H9 (cell line): ENCODE measurements around the gene NAA25. TPM values are rescaled to one million over a fixed set of nuclear protein-coding genes. Genes with fewer than 3 reads are reported as not detected.

Experiments used
- DNase-seq: peaks from one replicate; pipeline ENCODE4 v3.0.0-alpha.2; 2017
- H2AFZ ChIP-seq: one replicate; pipeline ENCODE4 v1.6.1; 2013; ENCODE audit warnings: mild to moderate bottlenecking, low read length, control low read depth, moderate library complexity
- H2AK5ac ChIP-seq: 2 replicates; pipeline ENCODE4 v1.6.1; 2013; ENCODE audit warnings: low read length, control low read depth, mixed read lengths; ENCODE audit not compliant: insufficient read length
- H2BK120ac ChIP-seq: one replicate; pipeline ENCODE4 v1.6.1; 2013; ENCODE audit warnings: low read depth, mild to moderate bottlenecking, low read length, control low read depth, inconsistent platforms; ENCODE audit not compliant: poor library complexity, severe bottlenecking
- H2BK12ac ChIP-seq: 2 replicates; pipeline ENCODE4 v1.6.1; 2013; ENCODE audit warnings: low read length, control low read depth, mixed read lengths, low read depth; ENCODE audit not compliant: insufficient read length
- H2BK15ac ChIP-seq: 2 replicates; pipeline ENCODE4 v1.6.1; 2013; ENCODE audit warnings: low read depth, low read length, control low read depth
- H2BK20ac ChIP-seq: one replicate; pipeline ENCODE4 v1.6.1; 2013; ENCODE audit warnings: low read depth, mild to moderate bottlenecking, low read length, control low read depth, inconsistent platforms; ENCODE audit not compliant: poor library complexity, severe bottlenecking
- H2BK5ac ChIP-seq: 2 replicates; pipeline ENCODE4 v1.6.1; 2013; ENCODE audit warnings: low read length, control low read depth, mixed read lengths; ENCODE audit not compliant: insufficient read length
- H3K14ac ChIP-seq: 2 replicates; pipeline ENCODE4 v1.6.1; 2013; ENCODE audit warnings: low read length, control low read depth; ENCODE audit not compliant: insufficient read depth
- H3K18ac ChIP-seq: 2 replicates; pipeline ENCODE4 v1.6.1; 2013; ENCODE audit warnings: low read depth, mild to moderate bottlenecking, mixed read lengths, low read length, control low read depth; ENCODE audit not compliant: insufficient read length
- H3K23ac ChIP-seq: 2 replicates; pipeline ENCODE4 v1.6.1; 2013; ENCODE audit warnings: low read length, control low read depth, mixed read lengths, low read depth; ENCODE audit not compliant: insufficient read length
- H3K23me2 ChIP-seq: 2 replicates; pipeline ENCODE4 v1.6.1; 2013; ENCODE audit warnings: low read depth, mild to moderate bottlenecking, mixed read lengths, low read length, control low read depth; ENCODE audit not compliant: insufficient read length, poor library complexity, severe bottlenecking
- H3K27ac ChIP-seq: 2 replicates; pipeline ENCODE4 v1.5.1; 2013; ENCODE audit warnings: low read length, control low read depth, mixed read lengths, low read depth; ENCODE audit not compliant: insufficient read length
- H3K27me3 ChIP-seq: 2 replicates; pipeline ENCODE4 v1.6.1; 2013; ENCODE audit warnings: low read length, control low read depth, inconsistent platforms; ENCODE audit not compliant: insufficient read depth
- H3K4ac ChIP-seq: 2 replicates; pipeline ENCODE4 v1.6.1; 2013; ENCODE audit warnings: low read depth, mild to moderate bottlenecking, control low read depth, inconsistent platforms, low read length, moderate library complexity
- H3K4me1 ChIP-seq: 2 replicates; pipeline ENCODE4 v1.6.1; 2013; ENCODE audit warnings: low read length, control low read depth, inconsistent platforms; ENCODE audit not compliant: insufficient read depth
- H3K4me2 ChIP-seq: 2 replicates; pipeline ENCODE4 v1.6.1; 2013; ENCODE audit warnings: low read length, control low read depth, mixed read lengths; ENCODE audit not compliant: insufficient read length, insufficient read depth
- H3K56ac ChIP-seq: 2 replicates; pipeline ENCODE4 v1.6.1; 2013; ENCODE audit warnings: low read depth, mild to moderate bottlenecking, mixed read lengths, low read length, control low read depth; ENCODE audit not compliant: insufficient read length
- H3K79me1 ChIP-seq: 2 replicates; pipeline ENCODE4 v1.6.1; 2013; ENCODE audit warnings: low read depth, mild to moderate bottlenecking, moderate library complexity, low read length, control low read depth, inconsistent platforms; ENCODE audit not compliant: insufficient read depth, poor library complexity, severe bottlenecking
- H3K79me2 ChIP-seq: 2 replicates; pipeline ENCODE4 v1.6.1; 2013; ENCODE audit warnings: low read length, control low read depth, inconsistent platforms; ENCODE audit not compliant: insufficient read depth
- H3K9ac ChIP-seq: 2 replicates; pipeline ENCODE4 v1.6.1; 2013; ENCODE audit warnings: low read length, control low read depth, mixed read lengths; ENCODE audit not compliant: insufficient read length; ENCODE audit errors: extremely low read depth
- H3K9me3 ChIP-seq: one replicate; pipeline ENCODE4 v1.6.1; 2013; ENCODE audit warnings: low read depth, low read length, inconsistent platforms; ENCODE audit not compliant: control insufficient read depth
- H3T11ph ChIP-seq: one replicate; pipeline ENCODE4 v1.6.1; 2013; ENCODE audit warnings: mild to moderate bottlenecking, low read length, control low read depth, inconsistent platforms
- H4K20me1 ChIP-seq: one replicate; pipeline ENCODE4 v1.6.1; 2013; ENCODE audit not compliant: control insufficient read depth, insufficient read length, insufficient read depth
- H4K5ac ChIP-seq: 2 replicates; pipeline ENCODE4 v1.6.1; 2013; ENCODE audit warnings: low read depth, mild to moderate bottlenecking, mixed read lengths, low read length, control low read depth; ENCODE audit not compliant: insufficient read length
- H4K8ac ChIP-seq: replicated peaks from 2 replicates; pipeline ENCODE4 v1.6.1; 2013; ENCODE audit warnings: low read length, control low read depth, mixed read lengths, low read depth; ENCODE audit not compliant: insufficient read length
- H4K91ac ChIP-seq: 2 replicates; pipeline ENCODE4 v1.6.1; 2013; ENCODE audit warnings: low read depth, mild to moderate bottlenecking, moderate library complexity, mixed read lengths, low read length, control low read depth; ENCODE audit not compliant: insufficient read length
- H3K27ac Mint-ChIP-seq, 3 experiments: 2 replicates in 2 of 3; 3 replicates in 1 of 3; pipeline ENCODE4 v1.8.0; 2020 to 2021; ENCODE audit warnings: mixed read lengths in 3 of 3, mild to moderate bottlenecking in 1 of 3, moderate library complexity in 1 of 3
- H3K27me3 Mint-ChIP-seq: 2 replicates; pipeline ENCODE4 v1.8.0; 2021; ENCODE audit warnings: low read depth, mild to moderate bottlenecking, moderate library complexity, mixed read lengths
- H3K36me3 Mint-ChIP-seq, 3 experiments: 2 replicates in 2 of 3; 3 replicates in 1 of 3; pipeline ENCODE4 v1.8.0; 2020 to 2021; ENCODE audit warnings: low read depth in 3 of 3, mixed read lengths in 3 of 3; ENCODE audit not compliant: insufficient read depth in 1 of 3
- H3K4me1 Mint-ChIP-seq, 2 experiments: 2 replicates each; pipeline ENCODE4 v1.8.0; 2020; ENCODE audit warnings: mixed read lengths in 2 of 2
- H3K4me3 Mint-ChIP-seq, 2 experiments: 2 replicates in 1 of 2; 3 replicates in 1 of 2; pipeline ENCODE4 v1.8.0; 2020 to 2021; ENCODE audit warnings: mild to moderate bottlenecking in 2 of 2, mixed read lengths in 2 of 2, moderate library complexity in 1 of 2
- H3K9me3 Mint-ChIP-seq, 2 experiments: 2 replicates in 1 of 2; 3 replicates in 1 of 2; pipeline ENCODE4 v1.8.0; 2020; ENCODE audit warnings: mild to moderate bottlenecking in 2 of 2, mixed read lengths in 2 of 2, moderate library complexity in 1 of 2
- WGBS: extraction: QIAGEN DNeasy Blood & Tissue Kit; methylation state at CpG from one replicate; pipeline ENCODE4 v1.1.7; 2013; ENCODE audit warnings: missing lambda C conversion rate, low lambda C conversion rate, mixed read lengths; ENCODE audit not compliant: insufficient read length; ENCODE audit errors: extremely low coverage; 5-methylcytosine and 5-hydroxymethylcytosine counted together
- total RNA-seq: library from RNA; stranded (reverse); gene quantifications from 2 replicates; pipeline ENCODE4 v1.2.1, GENCODE V29; 2021
- TF ChIP-seq, protein P1 (sequence below): fragments of 200-600 bp; sonication (generic); conservative IDR thresholded peaks from 3 replicates; pipeline ENCODE4 v1.8.0; 2021; ENCODE audit warnings: antibody characterized with exemption, mild to moderate bottlenecking

Gene NAA25
- total RNA-seq, 1 experiment from 2014 or later, result 57.1 TPM

DNA sequence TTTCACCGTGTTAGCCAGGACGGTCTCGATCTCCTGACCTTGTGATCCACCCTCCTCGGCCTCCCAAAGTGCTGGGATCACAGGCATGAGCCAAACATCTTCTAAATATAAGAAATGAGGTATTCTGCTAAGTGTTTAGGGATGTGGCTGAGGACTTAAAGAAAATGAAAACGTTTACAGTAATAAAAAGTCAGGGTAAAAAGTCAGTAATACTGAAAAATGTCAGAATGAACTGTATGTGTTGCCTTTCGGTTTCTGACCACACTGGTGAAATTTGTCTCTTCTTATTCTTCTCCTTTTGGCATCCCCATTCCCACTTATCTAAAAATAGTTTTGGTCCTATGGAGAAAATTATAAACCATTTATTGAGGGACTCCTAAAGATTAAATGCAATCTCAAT, 116.1 kb downstream of the NAA25 start:
- Mint-ChIP-seq H3K27me3 (no peaks in the 10 kb centered on the region), H3K4me3 (no peak overlapping the region), H3K9me3 (no peaks in the 10 kb centered on the region), H3K27ac (no peak overlapping the region), H3K36me3 (peaks cover 3 to 5% (median 4%) of the 10 kb centered on the region in 3 experiments; a peak in 4 of 7 replicates), H3K4me1 (peaks cover 5 to 7% of the 10 kb centered on the region in 2 experiments; a peak in 2 of 4 replicates)
- Histone ChIP-seq H2BK12ac (no peak overlapping the region), H2BK5ac (no peak overlapping the region), H3K18ac (no peak overlapping the region), H2AK5ac (no peak overlapping the region), H4K91ac (no peak overlapping the region), H3K23ac (no peak overlapping the region), H3K9ac (no peak overlapping the region), H3K23me2 (no peaks in the 10 kb centered on the region), H3K27ac (no peak overlapping the region), H3K4me2 (no peak overlapping the region), H4K20me1 (no peaks in the 10 kb centered on the region), H3K79me1 (no peaks in the 10 kb centered on the region), H3K9me3 (no peaks in the 10 kb centered on the region), H3K4ac (no peak overlapping the region), H3K79me2 (no peaks in the 10 kb centered on the region), H2BK15ac (no peak overlapping the region), H3K56ac (no peak overlapping the region), H2BK20ac (no peak overlapping the region), H2AFZ (no peak overlapping the region), H3K4me1 (no peaks in the 10 kb centered on the region), H3K27me3 (no peaks in the 10 kb centered on the region), H4K8ac (no peak overlapping the region), H2BK120ac (no peak overlapping the region), H3T11ph (no peak overlapping the region), H3K14ac (no peak overlapping the region), H4K5ac (no peak overlapping the region)
- no CpG with 5 or more reads among the region's 6 CpGs for WGBS
- TF ChIP-seq, protein P1, sequence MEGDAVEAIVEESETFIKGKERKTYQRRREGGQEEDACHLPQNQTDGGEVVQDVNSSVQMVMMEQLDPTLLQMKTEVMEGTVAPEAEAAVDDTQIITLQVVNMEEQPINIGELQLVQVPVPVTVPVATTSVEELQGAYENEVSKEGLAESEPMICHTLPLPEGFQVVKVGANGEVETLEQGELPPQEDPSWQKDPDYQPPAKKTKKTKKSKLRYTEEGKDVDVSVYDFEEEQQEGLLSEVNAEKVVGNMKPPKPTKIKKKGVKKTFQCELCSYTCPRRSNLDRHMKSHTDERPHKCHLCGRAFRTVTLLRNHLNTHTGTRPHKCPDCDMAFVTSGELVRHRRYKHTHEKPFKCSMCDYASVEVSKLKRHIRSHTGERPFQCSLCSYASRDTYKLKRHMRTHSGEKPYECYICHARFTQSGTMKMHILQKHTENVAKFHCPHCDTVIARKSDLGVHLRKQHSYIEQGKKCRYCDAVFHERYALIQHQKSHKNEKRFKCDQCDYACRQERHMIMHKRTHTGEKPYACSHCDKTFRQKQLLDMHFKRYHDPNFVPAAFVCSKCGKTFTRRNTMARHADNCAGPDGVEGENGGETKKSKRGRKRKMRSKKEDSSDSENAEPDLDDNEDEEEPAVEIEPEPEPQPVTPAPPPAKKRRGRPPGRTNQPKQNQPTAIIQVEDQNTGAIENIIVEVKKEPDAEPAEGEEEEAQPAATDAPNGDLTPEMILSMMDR, result no peak
- DNase-seq, result no peak
